ENCODE measurements around the gene CDRT4.

Gene CDRT4

GRCh38 chr17:15496735-15497670 lies 29.6 kb upstream of the CDRT4 start:
- Histone ChIP-seq H3K4me3 (no peak overlapping the region), H4K20me1 (no peaks in the 10 kb centered on the region), H3K4me2 (no peak overlapping the region), H3K4me1 (peaks cover 3 to 25% (median 11%) of the 10 kb centered on the region in 10 experiments), H3K9me3 (replicated peaks in 1 of 11) (no peaks in the 10 kb centered on the region), H3K27ac (no peak overlapping the region), H3K9ac (no peak overlapping the region), H3K36me3 (no peaks in the 10 kb centered on the region), H3K27me3 (no peaks in the 10 kb centered on the region)
- no peak for TF ChIP-seq Cebpa-rat (IDR thresholded peaks at IDR 0.05)

DNA sequence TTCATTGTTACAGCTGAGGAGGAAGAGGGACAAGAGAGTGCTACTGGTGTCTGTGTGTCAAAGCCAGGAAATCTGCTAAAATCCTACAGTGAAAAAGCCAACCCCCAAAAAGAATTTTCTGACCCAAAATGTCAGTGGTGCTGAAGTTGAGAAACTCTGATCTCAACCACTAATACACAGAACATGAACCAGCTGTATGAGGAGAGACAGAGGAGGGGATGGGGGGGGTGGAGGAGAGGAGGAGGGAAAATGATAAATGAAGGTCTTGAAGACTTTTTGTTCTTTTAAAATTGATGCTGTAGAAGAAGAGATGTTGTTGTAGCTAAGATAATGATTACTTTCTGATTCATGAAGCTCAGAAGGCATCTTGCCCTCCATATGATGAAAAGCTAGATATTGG lies 27.4 kb upstream of the CDRT4 start:
- no peak for TF ChIP-seq Cebpa-rat (IDR thresholded peaks at IDR 0.05)
- Histone ChIP-seq H3K9ac (no peak overlapping the region), H3K9me3 (replicated peaks in 1 of 11) (0 out of 22 replicates have a peak, but pooled peaks cover 0 to 5% (median 0%) of the 10 kb centered on the region in 11 experiments), H4K20me1 (no peaks in the 10 kb centered on the region), H3K27ac (no peak overlapping the region), H3K4me3 (no peak overlapping the region), H3K4me1 (peaks cover 13 to 36% (median 26%) of the 10 kb centered on the region in 10 experiments), H3K4me2 (no peak overlapping the region), H3K36me3 (no peaks in the 10 kb centered on the region), H3K27me3 (no peaks in the 10 kb centered on the region)

DNA sequence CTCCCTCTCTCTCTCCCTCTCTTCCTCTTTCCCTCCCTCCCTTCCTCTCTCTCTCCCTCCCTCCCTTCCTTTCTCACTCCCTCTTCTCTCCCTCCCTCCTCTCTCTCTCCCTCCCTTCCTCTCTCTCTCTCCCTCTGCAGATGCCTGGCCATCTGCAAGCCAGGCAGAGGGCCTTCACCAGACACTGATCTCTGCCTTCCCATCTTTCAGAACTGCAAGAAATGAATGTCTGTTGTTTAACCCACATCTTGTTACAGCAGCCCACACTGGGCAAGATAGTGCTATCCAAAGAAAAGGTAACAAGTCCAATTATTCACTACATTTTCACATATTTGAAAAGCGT lies 26.2 kb upstream of the CDRT4 start:
- no peak overlapping the region for H3K4me2 ChIP-seq
- H3K4me3 ChIP-seq: no peak overlapping the region

DNA sequence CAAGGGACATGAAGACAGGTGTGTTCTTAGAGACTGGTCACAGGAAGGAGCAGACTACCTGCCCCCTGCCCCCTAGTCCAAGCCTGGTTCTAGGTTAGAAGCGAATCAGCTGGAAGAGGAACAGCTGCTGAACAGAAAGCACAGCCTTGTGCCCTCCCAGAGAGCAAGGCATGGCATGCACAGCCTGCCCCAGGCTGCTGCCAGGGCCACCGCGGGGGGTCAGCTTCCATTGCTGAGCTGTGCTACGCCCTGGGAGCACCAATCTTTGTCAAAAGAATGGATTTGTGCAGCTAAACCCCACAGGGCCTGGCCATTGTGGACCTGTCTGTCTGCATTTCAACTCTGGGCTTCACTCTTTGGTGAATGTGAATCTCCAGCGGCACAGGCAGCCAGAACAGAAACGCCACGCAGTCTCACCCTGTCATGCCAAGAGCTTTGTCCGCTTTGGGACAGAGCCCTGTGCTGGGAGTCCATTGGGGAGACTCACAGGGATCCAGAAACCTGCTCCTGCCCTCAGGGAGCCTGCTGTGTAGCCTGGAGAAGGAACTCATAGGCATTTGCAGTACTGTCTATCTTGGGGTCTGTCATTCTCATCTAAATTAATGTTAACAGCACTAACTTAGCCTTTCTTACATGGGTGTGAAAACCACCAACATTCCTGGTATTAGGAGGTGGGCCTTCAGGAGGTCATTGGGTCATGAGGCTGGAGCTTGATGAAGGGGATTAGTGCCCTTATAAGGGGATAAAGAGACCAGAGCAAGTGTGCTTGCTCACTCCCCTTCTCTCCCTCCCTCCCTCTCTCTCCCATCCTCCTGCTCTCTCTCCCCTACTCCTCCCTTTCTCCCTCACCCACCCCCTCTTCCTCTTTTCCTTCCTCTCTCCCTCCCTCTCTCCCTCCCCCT lies 25.6 kb upstream of the CDRT4 start:
- Histone ChIP-seq H3K9me3 (replicated peaks in 1 of 11) (0 out of 22 replicates have a peak, but pooled peaks cover 0 to 7% (median 0%) of the 10 kb centered on the region in 11 experiments), H4K20me1 (no peaks in the 10 kb centered on the region), H3K4me2 (peak overlapping the region in 7 of 11 experiments; percentile 5 to 35 (median 25); a peak in 5 of 22 replicates), H3K27me3 (no peaks in the 10 kb centered on the region), H3K9ac (no peak overlapping the region), H3K27ac (no peak overlapping the region), H3K36me3 (no peaks in the 10 kb centered on the region), H3K4me1 (peaks cover 13 to 37% (median 26%) of the 10 kb centered on the region in 10 experiments), H3K4me3 (no peak overlapping the region)
- TF ChIP-seq Cebpa-rat (IDR thresholded peaks at IDR 0.05): no peak

More for the DNA sequence above, 26.2 kb upstream of the CDRT4 start:
- H3K9me3 ChIP-seq (replicated peaks in 1 of 11): 0 out of 22 replicates have a peak, but pooled peaks cover 0 to 7% (median 0%) of the 10 kb centered on the region in 11 experiments
- peaks cover 13 to 37% (median 26%) of the 10 kb centered on the region in 10 experiments for H3K4me1 ChIP-seq
- H4K20me1 ChIP-seq: no peaks in the 10 kb centered on the region
- no peak for TF ChIP-seq Cebpa-rat (IDR thresholded peaks at IDR 0.05)
- no peaks in the 10 kb centered on the region for H3K27me3 ChIP-seq
- no peak overlapping the region for H3K27ac ChIP-seq
- no peaks in the 10 kb centered on the region for H3K36me3 ChIP-seq
- no peak overlapping the region for H3K9ac ChIP-seq

DNA sequence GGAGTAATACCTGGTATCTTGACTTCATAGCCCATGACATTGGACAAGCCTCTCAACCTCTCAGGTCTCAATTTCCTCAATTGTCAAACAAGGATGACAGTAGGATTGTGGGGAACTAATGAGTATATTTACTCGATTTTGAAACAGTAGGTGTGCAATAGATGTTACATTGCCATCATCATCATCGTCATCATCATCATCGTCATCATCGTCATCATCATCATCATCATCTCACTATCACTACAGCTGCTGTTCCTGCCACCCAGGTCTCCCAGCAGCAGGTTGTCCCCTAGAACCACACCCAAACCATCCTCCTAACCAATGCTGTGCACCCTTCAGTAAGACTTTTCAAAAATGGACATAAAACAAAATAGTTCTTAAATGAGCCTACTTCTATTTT lies 24.8 kb upstream of the CDRT4 start:
- H3K36me3 ChIP-seq: no peaks in the 10 kb centered on the region
- H3K4me3 ChIP-seq: no peak overlapping the region
- H3K27ac ChIP-seq: no peak overlapping the region
- no peak overlapping the region for H3K4me2 ChIP-seq
- 0 out of 22 replicates have a peak, but pooled peaks cover 0 to 7% (median 0%) of the 10 kb centered on the region in 11 experiments for H3K9me3 ChIP-seq (replicated peaks in 1 of 11)
- H4K20me1 ChIP-seq: no peaks in the 10 kb centered on the region
- H3K9ac ChIP-seq: no peak overlapping the region
- peaks cover 13 to 37% (median 26%) of the 10 kb centered on the region in 10 experiments for H3K4me1 ChIP-seq
- no peaks in the 10 kb centered on the region for H3K27me3 ChIP-seq
- TF ChIP-seq Cebpa-rat (IDR thresholded peaks at IDR 0.05): no peak

- Histone ChIP-seq H3K4me3 (no peak overlapping the region), H3K27me3 (no peaks in the 10 kb centered on the region), H3K4me1 (peaks cover 13 to 37% (median 26%) of the 10 kb centered on the region in 10 experiments), H3K9ac (peak overlapping the region in 6 of 11 experiments; percentile 5 to 43 (median 36); a peak in 8 of 22 replicates), H3K36me3 (no peaks in the 10 kb centered on the region), H3K9me3 (replicated peaks in 1 of 11) (0 out of 22 replicates have a peak, but pooled peaks cover 0 to 7% (median 0%) of the 10 kb centered on the region in 11 experiments), H3K4me2 (peak overlapping the region; percentile 32 to 86 (median 69)), H3K27ac (peak overlapping the region in 10 of 11 experiments; percentile 12 to 74 (median 52); a peak in 18 of 22 replicates), H4K20me1 (no peaks in the 10 kb centered on the region)
- TF ChIP-seq Cebpa-rat (IDR thresholded peaks at IDR 0.05): no peak
Observed at GRCh38 chr17:15490634-15491261, 23.3 kb upstream of the CDRT4 start.

- H3K4me3 ChIP-seq: no peak overlapping the region
- no peak overlapping the region for H3K27ac ChIP-seq
- 0 out of 22 replicates have a peak, but pooled peaks cover 0 to 7% (median 0%) of the 10 kb centered on the region in 11 experiments for H3K9me3 ChIP-seq (replicated peaks in 1 of 11)
- no peak overlapping the region for H3K9ac ChIP-seq
- H3K4me1 ChIP-seq: peaks cover 13 to 37% (median 23%) of the 10 kb centered on the region in 10 experiments
- no peaks in the 10 kb centered on the region for H3K36me3 ChIP-seq
- TF ChIP-seq Cebpa-rat (IDR thresholded peaks at IDR 0.05): no peak
- H4K20me1 ChIP-seq: no peaks in the 10 kb centered on the region
- no peak overlapping the region for H3K4me2 ChIP-seq
- no peaks in the 10 kb centered on the region for H3K27me3 ChIP-seq
Observed at GRCh38 chr17:15488557-15488956, 21.1 kb upstream of the CDRT4 start.

- Histone ChIP-seq H3K4me2 (no peak overlapping the region), H3K27ac (no peak overlapping the region), H3K36me3 (no peaks in the 10 kb centered on the region), H3K27me3 (no peaks in the 10 kb centered on the region), H3K4me1 (peaks cover under 1 to 8% (median 2%) of the 10 kb centered on the region in 10 experiments; a peak in 18 of 20 replicates), H3K4me3 (no peak overlapping the region), H4K20me1 (no peaks in the 10 kb centered on the region), H3K9me3 (replicated peaks in 1 of 11) (0 out of 22 replicates have a peak, but pooled peaks cover 0 to 5% (median 0%) of the 10 kb centered on the region in 11 experiments), H3K9ac (no peak overlapping the region)
- TF ChIP-seq Cebpa-rat (IDR thresholded peaks at IDR 0.05): no peak
Observed at GRCh38 chr17:15485045-15485444, 17.6 kb upstream of the CDRT4 start.

All from BLaER1 treated with 17β-estradiol and CSF1 and Interleukin-3, amounts not matched to agents 10 nM and 100 nM (cell line).